ENCODE results near the gene KLB.

Gene KLB

GRCh38 chr4:39466747-39467146 is 60.0 kb downstream of the KLB start:
- no peak for DNase-seq

DNA sequence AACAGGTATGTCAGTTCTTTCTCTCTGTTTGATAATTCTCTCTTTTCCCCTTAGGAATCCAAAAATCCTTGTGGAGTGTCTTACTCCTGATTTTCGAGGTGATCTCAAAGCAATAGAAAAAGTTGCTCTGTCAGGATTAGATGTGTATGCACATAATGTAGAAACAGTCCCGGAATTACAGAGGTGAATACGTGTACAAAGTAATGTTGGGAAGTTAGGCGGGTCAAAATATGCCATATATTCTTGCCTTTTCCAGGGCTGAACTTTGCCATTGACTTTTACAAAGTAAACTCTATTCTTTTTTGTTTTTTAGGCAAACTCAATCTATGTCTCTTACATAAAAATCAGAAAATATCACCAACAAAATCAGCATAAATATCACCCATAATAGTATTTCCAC is 60.7 kb downstream of the KLB start:
- DNase-seq = no peak

GRCh38 chr4:39469429-39470077 is 62.8 kb downstream of the KLB start:
- peak; percentile 6 for DNase-seq

DNA sequence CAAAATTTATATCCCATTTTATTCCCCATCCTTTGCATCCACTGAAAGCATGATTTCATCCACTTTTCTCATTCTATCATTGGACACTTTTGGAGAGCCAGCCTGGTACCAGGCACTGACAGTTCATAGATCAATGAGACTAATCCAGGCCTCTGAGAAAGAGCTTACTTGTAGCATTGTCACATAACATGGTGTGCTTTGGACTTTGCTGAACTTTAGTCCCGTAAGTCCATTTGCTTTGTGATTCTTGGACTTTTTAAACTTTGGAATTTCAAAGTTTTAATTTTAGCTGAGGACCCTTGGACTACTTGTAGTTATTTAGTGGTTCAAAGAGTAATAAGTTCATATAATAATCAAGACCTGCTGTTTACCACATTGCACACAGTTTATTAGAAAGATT is 63.7 kb downstream of the KLB start:
- no peak for DNase-seq

- DNase-seq = no peak
These were observed 65.7 kb downstream of the KLB start for GRCh38 chr4:39472396-39472795.

DNA sequence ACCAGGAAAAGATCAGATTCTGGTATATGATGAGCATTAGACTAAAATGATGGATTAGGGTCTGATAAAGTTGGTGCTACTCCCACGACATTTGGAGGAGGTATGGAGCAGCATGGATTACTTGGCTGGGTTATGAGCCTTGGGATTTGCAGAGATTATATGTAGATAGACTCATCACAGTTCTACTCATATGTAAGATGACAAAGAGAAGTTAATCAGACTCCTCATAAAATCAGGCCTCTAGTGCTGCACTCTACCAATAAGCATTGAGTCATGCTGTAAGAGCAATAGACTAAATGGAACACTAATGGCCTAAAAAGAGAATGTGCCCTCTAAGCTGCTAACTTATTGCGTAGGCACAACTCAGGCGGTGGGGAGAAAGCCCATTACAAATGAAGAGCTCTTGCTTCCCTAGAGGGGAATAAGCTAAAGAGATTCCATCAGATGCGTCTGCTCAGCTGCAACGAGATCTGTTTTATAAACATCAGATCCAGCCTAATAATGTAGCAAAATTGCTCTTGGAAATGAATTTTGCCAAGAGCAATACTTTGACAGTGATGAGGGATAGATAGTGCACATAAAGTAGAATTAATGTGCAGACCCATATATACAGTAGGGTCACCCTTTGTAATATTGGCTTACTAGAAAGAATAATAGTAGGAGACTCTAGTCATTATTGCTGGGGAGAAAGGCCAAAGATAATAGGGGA is 69.6 kb downstream of the KLB start:
- no peak for DNase-seq

GRCh38 chr4:39480251-39480650 is 73.5 kb downstream of the KLB start:
- no peak for DNase-seq

GRCh38 chr4:39480902-39481695 is 74.4 kb downstream of the KLB start:
- DNase-seq = no peak

DNA sequence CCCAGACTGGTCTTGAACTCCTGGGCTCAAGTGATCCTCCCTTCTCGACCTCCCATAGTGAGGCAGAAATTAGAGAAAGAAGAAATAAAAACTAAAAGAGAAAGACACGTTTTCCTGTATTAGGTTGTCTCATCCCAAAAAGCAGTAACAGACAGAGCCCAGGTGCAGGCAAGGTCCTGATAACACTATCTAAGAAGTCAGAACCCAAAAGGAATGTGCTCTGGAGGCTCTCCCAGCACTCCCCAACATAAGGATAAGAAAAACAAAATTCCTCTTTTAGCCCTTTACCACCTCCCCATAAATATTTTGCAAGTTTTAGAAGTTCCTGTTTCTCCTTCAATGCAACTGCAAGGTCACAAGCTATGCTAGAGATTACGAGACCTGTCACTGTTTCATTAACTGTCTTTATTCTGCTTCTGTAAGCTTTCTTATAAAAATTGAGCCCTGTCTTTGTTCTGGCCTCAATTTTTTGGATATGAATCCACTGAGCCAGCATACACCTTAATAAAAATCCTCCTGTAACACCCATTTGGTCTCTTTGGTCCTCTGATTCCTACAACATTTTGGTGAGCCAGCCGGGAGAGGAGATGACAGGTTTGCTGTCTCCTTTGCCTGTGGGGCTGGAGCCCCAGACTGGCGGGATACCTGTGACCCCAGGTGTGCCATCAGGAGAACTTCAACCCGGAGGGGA is 78.0 kb downstream of the KLB start:
- DNase-seq = no peak

- no peak for DNase-seq
These were observed 79.6 kb downstream of the KLB start for GRCh38 chr4:39486221-39486804.

GRCh38 chr4:39490322-39490721 is 83.6 kb downstream of the KLB start:
- DNase-seq = no peak

DNA sequence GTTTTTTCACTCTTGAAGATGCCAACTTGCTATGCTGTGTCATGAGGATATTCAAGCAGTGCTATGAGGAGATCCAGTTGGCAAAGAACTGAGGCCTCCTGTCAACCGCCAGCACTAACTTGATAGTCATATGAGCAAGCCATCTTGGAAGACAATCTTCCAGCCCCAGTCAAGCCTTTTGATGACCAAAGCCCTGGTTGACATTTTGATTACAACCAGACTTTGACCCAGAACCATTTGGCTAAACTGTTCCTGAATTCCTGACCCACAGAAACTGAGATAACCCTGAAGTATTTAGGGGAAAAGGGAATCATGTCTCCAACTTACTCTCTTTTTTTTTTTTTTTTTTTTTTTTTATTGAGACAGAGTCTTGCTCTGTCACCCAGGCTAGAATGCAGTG is 87.6 kb downstream of the KLB start:
- no peak for DNase-seq

DNA sequence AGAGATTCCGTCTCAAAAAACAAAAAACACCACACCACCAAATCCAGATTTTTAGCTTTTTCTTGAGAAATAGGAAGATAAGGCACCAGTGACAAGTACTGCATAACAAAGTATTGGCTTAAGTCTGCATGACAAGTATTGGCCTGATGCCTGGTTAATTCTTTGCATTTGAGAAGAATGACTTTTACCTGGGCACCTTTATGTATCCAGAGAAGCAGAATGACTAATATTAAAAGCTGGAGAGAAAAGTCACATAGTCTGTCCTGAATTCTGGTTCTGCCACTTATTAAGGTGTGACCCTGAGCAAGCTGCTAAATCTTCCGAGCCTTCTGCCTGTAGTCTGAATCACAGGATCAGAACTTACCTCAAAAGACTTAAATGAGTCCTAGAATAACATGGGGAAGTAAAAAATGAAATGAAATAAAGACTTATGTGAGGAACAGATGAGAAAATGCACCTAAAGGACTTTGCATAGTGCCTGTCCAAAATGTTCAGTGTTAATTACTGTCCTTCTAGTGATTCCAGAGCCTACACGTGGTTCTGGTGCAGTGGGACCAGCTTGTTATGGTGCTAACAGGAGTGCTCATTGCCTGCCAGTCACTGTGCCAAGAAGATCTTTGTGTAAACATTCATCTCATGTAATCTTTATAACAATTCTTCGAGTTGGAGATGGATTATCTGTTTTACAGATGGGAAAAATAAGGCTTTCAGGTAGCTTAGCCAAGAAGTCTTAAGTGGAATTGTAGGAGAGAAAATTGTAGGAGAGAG is 88.9 kb downstream of the KLB start:
- no peak for DNase-seq

- no peak for DNase-seq
These were observed 91.4 kb downstream of the KLB start for GRCh38 chr4:39497909-39498726.

GRCh38 chr4:39498727-39499020 is 91.9 kb downstream of the KLB start:
- no peak for DNase-seq

Data from GOT3 (cell line).